Sigmoid colon (tissue), 7 donors: ENCODE results near the gene PADI1. TPM values are rescaled to one million over a fixed set of nuclear protein-coding genes. Genes with fewer than 3 reads are reported as not detected.

ENCODE experiments used
- DNase-seq: peaks from one replicate; pipeline ENCODE4 v3.0.0-alpha.2; 2019
- H3K27ac ChIP-seq, 4 donors: fragments of 200-600 bp; sonication (generic); one replicate each; pipeline ENCODE4 v1.5.1; 2016 to 2019; ENCODE audit warnings: mild to moderate bottlenecking in 1 of 4
- H3K27me3 ChIP-seq, 3 donors: fragments of 200-600 bp; sonication (generic); one replicate each; pipeline ENCODE4 v1.5.1; 2019; ENCODE audit warnings: mild to moderate bottlenecking in 1 of 3
- H3K36me3 ChIP-seq, 4 donors: fragments of 200-600 bp; sonication (generic); one replicate each; pipeline ENCODE4 v1.5.1; 2016 to 2019
- H3K4me1 ChIP-seq, 4 donors: fragments of 200-600 bp; sonication (generic); one replicate each; pipeline ENCODE4 v1.5.1; 2017 to 2019
- H3K4me3 ChIP-seq, 4 donors: fragments of 200-600 bp; sonication (generic); one replicate each; pipeline ENCODE4 v1.5.1; 2017 to 2019; ENCODE audit warnings: mild to moderate bottlenecking in 2 of 4, moderate library complexity in 1 of 4
- H3K9me3 ChIP-seq, 4 donors: fragments of 200-600 bp in 3 of 4; sonication (generic) in 3 of 4; one replicate each; pipeline versions ENCODE4 v1.5.1 to v1.6.1; 2013 to 2019
- CTCF ChIP-seq, 4 experiments: fragments of 450-650 bp in 3 of 4; fragments of 200-600 bp in 1 of 4; IDR thresholded peaks; one replicate each; pipeline ENCODE4 v1.5.1; 2016 to 2019; ENCODE audit warnings: antibody characterized with exemption in 4 of 4, mild to moderate bottlenecking in 3 of 4, moderate library complexity in 2 of 4
- EP300 ChIP-seq, 4 donors: sonication (generic); formaldehyde crosslinking; IDR thresholded peaks; one replicate each; pipeline ENCODE4 v1.6.1; 2017; ENCODE audit warnings: antibody characterized with exemption in 4 of 4
- POLR2A ChIP-seq, 2 donors: fragments of 450-650 bp; IDR thresholded peaks; one replicate each; pipeline ENCODE4 v1.6.1; 2016; ENCODE audit warnings: antibody characterized with exemption in 2 of 2, mild to moderate bottlenecking in 2 of 2, moderate library complexity in 2 of 2
- POLR2AphosphoS5 ChIP-seq, 4 donors: sonication (generic); formaldehyde crosslinking; IDR thresholded peaks; one replicate each; pipeline ENCODE4 v1.6.1; 2017; ENCODE audit warnings: antibody characterized with exemption in 4 of 4
- WGBS, 2 donors: extraction: QIAGEN DNeasy Blood & Tissue Kit; methylation state at CpG; one replicate each; pipeline ENCODE4 v1.1.7; 2013; 5-methylcytosine and 5-hydroxymethylcytosine counted together
- intact Hi-C: fragments of 100-400 bp; cut with DNase I; formaldehyde crosslinking; loops from one replicate; pipeline ENCODE4 v1.15.1; 2023
- polyA plus RNA-seq, 3 donors: library from polyadenylated mRNA; stranded (reverse); fragments of 200-250 nt; gene quantifications; one replicate each; pipeline ENCODE4 v1.2.3, GENCODE V29; 2013
- total RNA-seq, 4 donors: library from RNA; depleted of rRNA; stranded (reverse); fragments of >200 nt; gene quantifications; one replicate each; pipeline ENCODE4 v1.1.0, GENCODE V29; 2016
- donor health status: healthy with polysubstance abuse.
- donor health status: Bipolar disorder and iron deficiency.
- donor health status: healthy.

Gene PADI1
- total and polyA plus RNA-seq, 7 donors, result under 0.01 to 0.92 (median 0.63) TPM; not detected in 4

- Histone ChIP-seq H3K36me3 (no peaks in the 10 kb centered on the region), H3K27me3 (peaks cover 10 to 25% (median 20%) of the 10 kb centered on the region in 3 donors), H3K9me3 (no peaks in the 10 kb centered on the region), H3K4me3 (no peak overlapping the region), H3K4me1 (peaks cover 0 to 18% (median 9%) of the 10 kb centered on the region in 4 donors), H3K27ac (no peak overlapping the region)
- intact Hi-C loops, result no loop called here
- no peak for DNase-seq
- TF ChIP-seq CTCF (IDR thresholded peaks at IDR 0.05) (no peak), POLR2A (IDR thresholded peaks at IDR 0.05) (no peak), POLR2AphosphoS5 (IDR thresholded peaks at IDR 0.05) (no peak), EP300 (IDR thresholded peaks at IDR 0.05) (no peak)
- 85 to 86% methylated on average over 9 of the region's 9 CpGs for WGBS, 2 donors
Observed at GRCh38 chr1:17213782-17214148, 8.8 kb downstream of the PADI1 start.

GRCh38 chr1:17214876-17215544 is 10.1 kb downstream of the PADI1 start:
- intact Hi-C loops, result no loop called here
- no peak for TF ChIP-seq POLR2AphosphoS5 (IDR thresholded peaks at IDR 0.05)
- no peak for TF ChIP-seq EP300 (IDR thresholded peaks at IDR 0.05)
- TF ChIP-seq CTCF (IDR thresholded peaks at IDR 0.05), result no peak
- no peak for TF ChIP-seq POLR2A (IDR thresholded peaks at IDR 0.05)
- no peak overlapping the region for H3K4me3 ChIP-seq
- H3K4me1 ChIP-seq, result peaks cover 0 to 18% (median 9%) of the 10 kb centered on the region in 4 donors
- 82 to 86% methylated on average over 5 of the region's 5 CpGs for WGBS, 2 donors
- DNase-seq, result no peak
- H3K9me3 ChIP-seq, result no peaks in the 10 kb centered on the region
- no peaks in the 10 kb centered on the region for H3K36me3 ChIP-seq
- peaks cover 10 to 25% (median 20%) of the 10 kb centered on the region in 3 donors for H3K27me3 ChIP-seq
- no peak overlapping the region for H3K27ac ChIP-seq

- TF ChIP-seq POLR2AphosphoS5 (IDR thresholded peaks at IDR 0.05) (no peak), POLR2A (IDR thresholded peaks at IDR 0.05) (no peak), CTCF (IDR thresholded peaks at IDR 0.05) (no peak), EP300 (IDR thresholded peaks at IDR 0.05) (no peak)
- no peak for DNase-seq
- Histone ChIP-seq H3K9me3 (no peaks in the 10 kb centered on the region), H3K4me1 (peaks cover 0 to 18% (median 9%) of the 10 kb centered on the region in 4 donors), H3K36me3 (no peaks in the 10 kb centered on the region), H3K27me3 (peaks cover 10 to 25% (median 20%) of the 10 kb centered on the region in 3 donors), H3K27ac (no peak overlapping the region), H3K4me3 (no peak overlapping the region)
- WGBS, 2 donors, result 90 to 92% methylated on average over 6 of the region's 6 CpGs
- intact Hi-C loops, result no loop called here
Observed at GRCh38 chr1:17215545-17215890, 10.6 kb downstream of the PADI1 start.

- Histone ChIP-seq H3K36me3 (no peaks in the 10 kb centered on the region), H3K9me3 (no peaks in the 10 kb centered on the region), H3K4me1 (peaks cover 0 to 18% (median 9%) of the 10 kb centered on the region in 4 donors), H3K27me3 (peaks cover 10 to 25% (median 20%) of the 10 kb centered on the region in 3 donors), H3K27ac (no peak overlapping the region), H3K4me3 (no peak overlapping the region)
- no peak for DNase-seq
- no peak for TF ChIP-seq POLR2A (IDR thresholded peaks at IDR 0.05)
- TF ChIP-seq EP300 (IDR thresholded peaks at IDR 0.05), result no peak
- no peak for TF ChIP-seq CTCF (IDR thresholded peaks at IDR 0.05)
- TF ChIP-seq POLR2AphosphoS5 (IDR thresholded peaks at IDR 0.05), result no peak
- 63 to 81% methylated on average over 5 of the region's 5 CpGs for WGBS, 2 donors
- intact Hi-C loops, result no loop called here
Observed at GRCh38 chr1:17216078-17216477, 11.2 kb downstream of the PADI1 start.

GRCh38 chr1:17217607-17218006 is 12.7 kb downstream of the PADI1 start:
- Histone ChIP-seq H3K27ac (no peak overlapping the region), H3K36me3 (no peaks in the 10 kb centered on the region), H3K27me3 (peaks cover 10 to 23% (median 19%) of the 10 kb centered on the region in 3 donors), H3K9me3 (no peaks in the 10 kb centered on the region), H3K4me3 (no peak overlapping the region), H3K4me1 (peaks cover 0 to 11% (median 7%) of the 10 kb centered on the region in 4 donors)
- no peak for DNase-seq
- WGBS, 2 donors, result 83 to 89% methylated on average over 3 of the region's 3 CpGs
- TF ChIP-seq POLR2A (IDR thresholded peaks at IDR 0.05) (no peak), EP300 (IDR thresholded peaks at IDR 0.05) (no peak), CTCF (IDR thresholded peaks at IDR 0.05) (no peak), POLR2AphosphoS5 (IDR thresholded peaks at IDR 0.05) (no peak)
- intact Hi-C loops, result no loop called here
